Right renal cortex interstitium (tissue), 3 donors: ENCODE results near the gene FADS6. TPM values are rescaled to one million over a fixed set of nuclear protein-coding genes. Genes with fewer than 3 reads are reported as not detected.
"Not testable (repeated sequence)": the region's sequence is repeated elsewhere in the genome, so short reads cannot be mapped to it uniquely, and the experiment has no call there.

Source experiments
- DNase-seq, 3 donors: peaks; one replicate each; pipeline ENCODE4 v3.0.0-alpha.2; 2013; ENCODE audit warnings: low read depth in 3 of 3, low spot score in 2 of 3
- polyA plus RNA-seq, 3 donors: library from polyadenylated mRNA; unstranded; fragments of 120-200 nt; gene quantifications; one replicate each; pipeline ENCODE4 v1.2.1, GENCODE V29; 2013; ENCODE audit not compliant: insufficient read length in 3 of 3

The FADS6 gene
- polyA plus RNA-seq, 3 donors = 0.15 to 0.33 (median 0.29) TPM

GRCh38 chr17:74870512-74870911 lies 22.9 kb downstream of the FADS6 start:
- DNase-seq = no peak

GRCh38 chr17:74870028-74870427 lies 23.4 kb downstream of the FADS6 start:
- DNase-seq = not testable (repeated sequence)

- DNase-seq = no peak
These were observed 24.6 kb downstream of the FADS6 start for GRCh38 chr17:74868908-74869255.

GRCh38 chr17:74868251-74868907 lies 25.1 kb downstream of the FADS6 start:
- DNase-seq = no peak

GRCh38 chr17:74866198-74866835 lies 27.1 kb downstream of the FADS6 start:
- no peak for DNase-seq

- DNase-seq = no peak
These were observed 27.8 kb downstream of the FADS6 start for GRCh38 chr17:74865504-74866197.

- DNase-seq = no peak
These were observed 28.5 kb downstream of the FADS6 start for GRCh38 chr17:74864866-74865395.

GRCh38 chr17:74864297-74864865 lies 29.1 kb downstream of the FADS6 start:
- DNase-seq = no peak

GRCh38 chr17:74863420-74864296 lies 29.8 kb downstream of the FADS6 start:
- no peak for DNase-seq

GRCh38 chr17:74862919-74863318 lies 30.5 kb downstream of the FADS6 start:
- no peak for DNase-seq

- DNase-seq = no peak
These were observed 31.1 kb downstream of the FADS6 start for GRCh38 chr17:74862108-74862901.

GRCh38 chr17:74861662-74862107 lies 31.7 kb downstream of the FADS6 start:
- DNase-seq = no peak

- DNase-seq = no peak
These were observed 32.4 kb downstream of the FADS6 start for GRCh38 chr17:74860872-74861661.

GRCh38 chr17:74860229-74860871 lies 33.1 kb downstream of the FADS6 start:
- DNase-seq = no peak

GRCh38 chr17:74859459-74860228 lies 33.8 kb downstream of the FADS6 start, which contains the start of gene GRIN2C:
Gene GRIN2C (minus strand): TSS chr17:74859885. CDS start chr17:74855092, 4,793 bp downstream.
- no peak for DNase-seq

- no peak for DNase-seq
These were observed 34.6 kb downstream of the FADS6 start for GRCh38 chr17:74858672-74859458.

- DNase-seq = no peak
These were observed 36.2 kb downstream of the FADS6 start for GRCh38 chr17:74857191-74857590.
